Adipose tissue (tissue), 3 donors: ENCODE measurements around the gene PCNA. TPM values are rescaled to one million over a fixed set of nuclear protein-coding genes. Genes with fewer than 3 reads are reported as not detected.

Experiments used
- H3K27ac ChIP-seq: one replicate; pipeline ENCODE4 v1.5.1; 2013; ENCODE audit warnings: low read depth, low read length
- WGBS, 3 donors: extraction: QIAGEN DNeasy Blood & Tissue Kit; methylation state at CpG; one replicate each; pipeline ENCODE4 v1.1.7; 2013; 5-methylcytosine and 5-hydroxymethylcytosine counted together
- polyA plus RNA-seq, 3 donors: library from polyadenylated mRNA; stranded (reverse); fragments of 200-250 nt; gene quantifications; one replicate each; pipeline ENCODE4 v1.2.3, GENCODE V29; 2013
- donor health status: healthy with polysubstance abuse.
- donor health status: Bipolar disorder and iron deficiency.
- donor health status: healthy.

Gene PCNA
- 10 to 100 TPM; 23.9 to 42.5 (median 28.3) TPM for polyA plus RNA-seq

DNA sequence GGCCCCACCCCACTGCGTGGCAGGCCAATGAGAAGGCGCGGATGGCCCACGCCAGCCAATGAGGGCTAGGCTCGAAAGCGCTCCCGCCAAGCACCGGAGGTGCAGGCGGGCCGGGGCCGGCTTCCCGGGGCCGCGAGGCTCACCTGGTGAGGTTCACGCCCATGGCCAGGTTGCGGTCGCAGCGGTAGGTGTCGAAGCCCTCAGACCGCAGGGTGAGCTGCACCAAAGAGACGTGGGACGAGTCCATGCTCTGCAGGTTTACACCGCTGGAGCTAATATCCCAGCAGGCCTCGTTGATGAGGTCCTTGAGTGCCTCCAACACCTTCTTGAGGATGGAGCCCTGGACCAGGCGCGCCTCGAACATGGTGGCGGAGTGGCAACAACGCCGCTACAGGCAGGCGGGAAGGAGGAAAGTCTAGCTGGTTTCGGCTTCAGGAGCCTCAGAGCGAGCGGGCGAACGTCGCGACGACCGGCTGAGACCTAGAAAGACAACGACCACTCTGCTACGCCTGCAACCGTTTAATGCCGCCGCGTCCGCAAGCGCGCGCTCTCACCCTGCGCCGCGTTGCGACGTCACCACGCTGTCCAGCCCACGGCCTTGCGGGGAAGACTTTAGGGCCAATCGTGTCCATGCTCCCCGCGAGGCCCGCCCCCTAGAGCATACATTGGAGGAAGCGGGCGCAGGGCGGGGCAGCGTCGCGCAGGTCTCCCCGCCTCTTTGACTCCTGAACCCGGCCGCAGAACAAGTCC is at the start of gene PCNA:
TSS of gene PCNA (minus strand) at position 524 of the 750 bp plus-strand sequence. CDS start at position 364, 160 bp downstream.
- 0 to 1% (median 0%) methylated on average over 71 of the region's 71 CpGs for WGBS, 3 donors
- peak within 1 kb of the TSS; percentile 13 for H3K27ac ChIP-seq

DNA sequence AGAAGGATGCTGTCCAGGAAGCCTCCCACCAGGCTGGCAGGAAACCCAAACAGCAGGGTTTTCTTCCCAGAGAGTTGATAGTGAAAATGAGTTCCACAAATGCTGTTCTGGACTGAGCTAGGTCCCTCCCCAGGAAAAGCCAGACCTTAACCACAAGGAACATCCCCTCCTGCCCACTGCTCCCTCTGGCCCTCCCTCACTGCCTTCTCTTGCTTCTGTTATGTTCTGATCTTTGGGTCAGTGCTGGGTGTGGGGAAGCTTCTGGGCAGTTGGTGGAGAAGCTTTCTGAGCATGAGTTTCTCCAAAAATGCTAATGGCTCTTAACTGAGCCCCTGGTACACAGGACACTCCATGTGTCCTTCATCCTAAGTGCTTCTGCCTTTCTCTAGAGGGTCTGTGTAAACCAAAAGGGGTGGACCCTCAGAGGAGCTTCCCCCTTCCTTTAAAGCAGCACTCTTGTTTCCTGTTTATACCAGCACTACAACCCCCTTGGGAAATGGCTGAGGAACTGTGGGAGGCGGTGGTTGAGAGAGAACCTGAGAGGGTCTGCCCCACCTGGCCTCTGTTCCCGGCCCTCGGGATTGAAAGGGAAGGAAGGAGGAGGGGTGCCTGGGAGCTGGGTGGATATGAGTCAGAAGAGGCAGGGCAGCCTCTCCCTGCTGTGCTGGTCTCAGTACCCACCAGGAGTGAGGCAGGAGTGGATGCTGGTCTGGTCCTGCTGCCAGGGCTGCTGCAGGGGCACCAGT is 49.1 kb upstream of the PCNA start:
- no peak overlapping the region for H3K27ac ChIP-seq
- 10 to 49% (median 16%) methylated on average over 3 of the region's 3 CpGs for WGBS, 3 donors

DNA sequence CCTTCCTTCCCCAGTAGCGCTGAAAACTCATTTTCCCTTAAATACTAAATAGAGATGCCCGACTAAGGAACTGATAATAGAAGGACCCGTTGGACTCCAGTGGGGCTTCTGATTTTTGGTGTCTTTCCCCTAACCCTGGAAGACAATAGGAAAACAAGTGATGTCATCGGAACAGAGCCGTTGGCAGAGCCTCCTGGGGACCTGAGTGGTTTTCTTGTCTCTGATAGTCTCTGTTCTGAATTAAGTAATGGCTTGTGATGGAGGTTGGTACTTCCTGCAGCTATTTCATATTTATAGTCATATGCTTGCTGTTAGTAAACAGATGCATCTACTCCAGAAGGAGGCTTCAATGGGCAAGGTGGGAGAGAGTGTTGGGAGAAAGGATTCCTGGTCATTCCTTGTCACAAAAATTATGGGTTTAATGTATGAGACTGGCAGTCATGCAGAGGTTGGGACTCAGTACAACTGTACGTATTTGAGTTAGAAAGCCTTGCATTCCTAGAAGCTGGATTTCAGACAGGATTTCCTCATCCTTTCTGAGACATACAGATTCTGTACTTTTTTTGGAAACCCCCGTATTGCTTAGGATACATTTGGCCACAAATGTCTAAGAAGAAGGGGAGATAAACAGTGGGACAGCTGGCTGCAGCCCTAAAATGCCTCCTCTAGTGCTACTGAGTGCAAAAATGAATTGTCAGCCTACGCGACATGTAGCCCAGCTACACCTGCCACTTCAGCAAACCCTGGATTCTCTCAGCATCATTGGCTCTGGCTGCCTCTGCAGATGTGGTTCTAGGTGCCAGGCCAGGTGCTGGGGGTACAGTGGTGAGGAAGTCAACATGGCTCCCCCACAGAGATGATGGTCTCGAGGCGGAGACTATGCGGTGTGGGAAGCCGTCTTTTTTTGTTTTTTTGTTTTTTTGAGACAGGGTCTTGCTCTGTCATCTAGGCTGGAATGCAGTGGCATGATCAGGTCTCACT is 45.2 kb upstream of the PCNA start:
- WGBS, 3 donors: 75 to 79% (median 79%) methylated on average over 13 of the region's 13 CpGs
- no peak overlapping the region for H3K27ac ChIP-seq

DNA sequence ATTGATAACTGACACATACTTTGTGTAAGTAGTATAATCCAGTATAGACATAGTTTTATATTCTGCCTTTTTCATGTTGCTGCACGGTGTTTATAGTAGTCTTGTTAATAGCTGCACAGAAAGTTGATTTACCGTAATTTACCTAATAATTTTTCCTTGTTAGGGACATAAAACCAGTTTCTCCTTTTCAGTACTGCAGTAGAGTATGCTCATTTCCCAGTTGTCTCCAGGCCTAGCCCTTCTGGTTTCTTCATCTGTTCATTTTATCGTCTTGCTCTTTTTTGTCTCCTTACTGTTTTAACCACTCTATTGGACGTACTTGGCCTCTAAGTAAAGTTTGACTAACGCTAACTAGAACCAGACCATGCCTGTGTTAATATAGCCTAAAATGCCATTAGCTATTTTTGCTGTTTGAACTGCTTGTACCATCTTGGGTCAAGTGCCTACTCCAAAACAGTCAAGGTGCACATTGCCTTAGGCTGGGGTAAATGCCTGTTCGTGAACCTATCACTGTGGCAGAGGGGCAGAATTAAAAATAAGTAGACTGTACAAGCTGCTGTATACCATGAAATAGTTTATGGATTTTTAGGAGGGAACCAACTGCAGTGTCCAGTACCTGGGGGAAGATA is 41.9 kb upstream of the PCNA start:
- H3K27ac ChIP-seq: no peak overlapping the region
- WGBS, 3 donors: 96% methylated on average over 6 of the region's 6 CpGs

DNA sequence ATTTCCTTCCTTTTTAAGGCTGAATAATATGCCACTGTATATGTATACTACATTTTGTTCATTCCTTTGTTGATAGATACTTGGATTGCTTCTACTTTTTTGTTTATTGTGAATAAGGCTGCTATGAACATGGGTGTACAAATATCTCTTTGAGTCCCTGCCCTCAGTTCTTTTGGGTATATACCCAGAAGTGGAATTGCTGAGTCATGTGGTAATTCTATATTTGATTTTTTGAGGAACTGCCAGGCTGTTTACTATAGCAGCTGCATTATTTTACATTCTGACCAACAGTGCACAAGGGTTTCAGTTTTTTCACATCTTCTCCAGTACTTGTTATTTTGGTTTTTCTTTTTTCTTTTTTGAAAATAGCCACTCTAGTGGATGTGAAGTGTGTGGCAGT is 41.1 kb upstream of the PCNA start:
- H3K27ac ChIP-seq: no peak overlapping the region

DNA sequence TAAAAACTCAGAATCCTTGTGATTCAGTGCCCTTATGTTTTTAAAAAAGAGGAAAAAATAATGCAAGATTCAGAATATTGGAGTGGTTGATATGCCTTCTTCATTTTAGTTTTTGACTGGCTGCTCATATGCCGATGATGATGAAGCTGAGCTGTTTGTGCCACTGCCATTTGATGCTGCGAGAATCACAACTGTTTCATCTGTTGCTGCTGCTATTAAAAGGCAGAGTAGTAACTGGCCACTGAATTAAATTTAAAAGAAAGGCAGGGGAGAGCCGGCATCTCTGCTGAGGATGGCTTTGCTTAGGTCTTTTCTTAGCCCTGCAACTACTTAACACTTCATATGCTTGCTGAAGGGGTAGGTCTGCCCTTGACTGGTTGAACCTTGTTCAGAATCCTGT is 40.2 kb upstream of the PCNA start:
- no peak overlapping the region for H3K27ac ChIP-seq
- WGBS, 3 donors: 73 to 85% (median 84%) methylated on average over 3 of the region's 3 CpGs

DNA sequence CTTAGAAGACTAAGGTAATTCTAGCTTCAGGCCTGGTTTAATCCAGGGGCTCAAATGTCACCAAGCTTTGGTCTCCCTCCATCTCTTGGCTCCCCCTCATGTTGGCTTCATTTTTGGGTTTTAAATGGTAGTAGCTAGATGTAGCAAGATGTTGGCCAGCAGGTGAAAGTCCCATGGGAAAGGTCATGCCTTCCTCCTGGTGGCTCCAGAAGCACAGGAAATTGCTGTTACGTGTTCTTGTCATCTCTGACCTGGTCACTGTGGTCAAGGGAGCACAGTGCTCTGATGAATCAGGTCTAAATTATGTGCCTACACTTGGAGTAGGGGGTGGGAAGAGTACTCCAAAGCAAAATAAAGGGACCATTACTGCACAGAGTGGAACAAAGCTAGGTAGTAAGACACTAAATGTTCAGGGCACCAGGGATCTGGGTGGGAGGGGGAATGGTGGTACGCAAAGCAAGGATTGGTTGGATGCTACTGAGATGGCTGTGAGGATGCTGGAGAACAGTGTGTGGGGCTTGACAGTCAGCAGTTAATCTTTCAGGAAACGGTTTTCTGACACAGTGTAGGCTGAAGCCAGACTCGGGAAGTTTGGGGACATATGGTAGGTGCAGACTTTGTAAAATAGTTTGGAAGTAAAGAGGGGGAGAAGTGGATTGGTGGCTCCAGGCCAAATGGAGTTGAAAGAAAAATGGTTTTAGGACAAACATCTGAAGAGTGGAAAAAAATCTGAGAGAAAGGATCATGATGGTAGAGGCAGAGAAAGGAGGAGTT is 37.1 kb upstream of the PCNA start:
- H3K27ac ChIP-seq: no peak overlapping the region

DNA sequence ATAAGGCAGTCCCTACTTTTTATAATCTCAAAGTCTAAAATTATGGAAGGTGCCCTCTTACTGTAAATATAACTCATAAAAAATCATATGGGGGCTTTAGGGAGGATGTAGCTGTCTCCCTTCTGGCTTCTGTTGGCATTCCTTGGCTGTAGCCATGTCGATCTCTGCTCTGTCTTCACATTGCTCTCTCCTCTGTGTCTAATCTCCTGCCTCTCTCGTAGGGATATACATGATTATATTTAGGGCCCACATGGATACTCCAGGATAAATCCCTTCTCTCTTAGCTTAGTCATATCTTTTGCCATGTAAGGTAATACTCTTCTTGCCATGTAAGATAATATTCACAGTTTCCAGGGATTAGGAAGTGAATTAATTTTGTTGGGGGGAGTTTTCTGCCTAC is 35.6 kb upstream of the PCNA start:
- no peak overlapping the region for H3K27ac ChIP-seq
- 84 to 93% (median 90%) methylated on average over 2 of the region's 2 CpGs for WGBS, 3 donors

More for the DNA sequence above, 37.1 kb upstream of the PCNA start:
- 45 to 62% (median 60%) methylated on average over 4 of the region's 4 CpGs for WGBS, 3 donors

DNA sequence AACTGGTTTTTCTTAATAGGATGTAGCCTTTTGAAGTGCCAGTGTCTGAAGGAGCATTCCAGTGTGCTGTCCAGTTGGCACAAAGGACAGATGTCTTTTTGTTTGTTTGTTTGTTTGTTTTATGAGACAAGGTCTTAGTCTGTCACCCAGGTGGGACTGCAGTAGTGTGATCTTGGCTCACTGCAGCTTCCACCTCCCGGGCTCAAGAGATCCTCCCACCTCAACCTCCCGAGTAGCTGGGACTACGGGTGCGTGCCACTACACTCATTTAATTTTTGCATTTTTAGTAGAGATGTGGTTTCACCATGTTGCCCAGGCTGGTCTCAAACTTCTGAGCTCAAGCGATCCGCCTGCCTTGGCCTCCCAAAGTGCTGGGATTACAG is 34.8 kb upstream of the PCNA start:
- WGBS, 3 donors: 91 to 97% (median 95%) methylated on average over 6 of the region's 6 CpGs
- no peak overlapping the region for H3K27ac ChIP-seq

DNA sequence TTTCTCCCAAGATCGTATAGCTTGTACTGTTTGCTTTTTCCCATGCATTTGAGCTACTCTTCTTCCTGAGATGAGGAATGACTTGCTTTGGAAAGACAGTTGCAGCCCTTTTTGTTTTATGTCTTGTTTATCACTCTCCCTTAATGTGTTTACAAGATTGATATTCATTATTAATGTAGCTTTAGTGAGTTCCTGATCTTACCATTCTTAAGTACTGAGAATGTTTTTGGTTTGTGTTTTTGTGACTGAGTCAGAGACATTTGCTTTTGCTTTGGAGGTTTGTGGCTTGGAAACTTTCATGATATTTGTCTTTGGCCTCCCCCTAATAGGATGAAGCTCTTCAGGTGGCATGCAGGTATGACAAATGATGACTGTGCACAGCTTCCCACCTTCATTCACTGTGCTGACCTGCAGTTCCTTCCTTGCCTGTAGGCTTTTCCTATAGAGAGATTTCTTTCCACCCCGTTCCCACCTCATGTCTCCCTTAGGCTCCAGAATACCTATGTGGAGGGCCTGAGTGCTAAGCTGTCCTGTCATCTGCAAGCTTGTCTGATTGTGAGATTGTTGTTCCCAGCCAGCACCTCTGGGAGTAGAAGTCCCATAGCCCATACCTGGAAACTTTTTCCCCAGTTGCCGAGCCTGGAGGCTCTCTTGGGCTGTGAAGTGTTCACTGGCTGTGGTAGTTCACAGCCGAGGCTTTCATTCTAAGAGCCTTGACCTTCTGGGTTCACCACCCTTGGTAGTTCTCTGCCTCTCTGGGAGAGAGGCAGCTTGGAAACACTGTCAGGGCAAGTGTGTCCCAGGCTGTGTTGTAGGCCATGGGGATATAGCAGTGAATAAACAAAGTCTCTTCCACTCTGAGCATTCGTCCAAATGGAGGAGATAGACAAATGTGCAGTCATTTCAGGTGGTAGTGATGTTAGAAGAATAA is 34.1 kb upstream of the PCNA start:
- H3K27ac ChIP-seq: no peak overlapping the region
- WGBS, 3 donors: 81 to 89% (median 85%) methylated on average over 5 of the region's 5 CpGs

DNA sequence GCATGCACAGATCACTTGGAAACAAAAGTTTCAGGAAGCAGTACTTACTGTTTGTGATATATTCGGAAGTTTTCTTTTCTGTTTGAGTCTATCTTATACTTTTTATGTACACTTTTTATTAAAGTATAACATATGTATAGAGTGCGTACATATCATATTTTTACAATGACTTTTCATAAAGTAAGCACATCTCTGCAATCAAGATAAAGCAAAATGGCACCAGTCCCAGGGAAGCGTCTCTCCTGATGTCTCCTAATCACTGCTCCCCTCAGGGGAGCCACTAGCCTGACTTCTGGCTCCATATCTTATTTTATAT is 33.4 kb upstream of the PCNA start:
- 85 to 91% (median 91%) methylated on average over 3 of the region's 3 CpGs for WGBS, 3 donors
- no peak overlapping the region for H3K27ac ChIP-seq

DNA sequence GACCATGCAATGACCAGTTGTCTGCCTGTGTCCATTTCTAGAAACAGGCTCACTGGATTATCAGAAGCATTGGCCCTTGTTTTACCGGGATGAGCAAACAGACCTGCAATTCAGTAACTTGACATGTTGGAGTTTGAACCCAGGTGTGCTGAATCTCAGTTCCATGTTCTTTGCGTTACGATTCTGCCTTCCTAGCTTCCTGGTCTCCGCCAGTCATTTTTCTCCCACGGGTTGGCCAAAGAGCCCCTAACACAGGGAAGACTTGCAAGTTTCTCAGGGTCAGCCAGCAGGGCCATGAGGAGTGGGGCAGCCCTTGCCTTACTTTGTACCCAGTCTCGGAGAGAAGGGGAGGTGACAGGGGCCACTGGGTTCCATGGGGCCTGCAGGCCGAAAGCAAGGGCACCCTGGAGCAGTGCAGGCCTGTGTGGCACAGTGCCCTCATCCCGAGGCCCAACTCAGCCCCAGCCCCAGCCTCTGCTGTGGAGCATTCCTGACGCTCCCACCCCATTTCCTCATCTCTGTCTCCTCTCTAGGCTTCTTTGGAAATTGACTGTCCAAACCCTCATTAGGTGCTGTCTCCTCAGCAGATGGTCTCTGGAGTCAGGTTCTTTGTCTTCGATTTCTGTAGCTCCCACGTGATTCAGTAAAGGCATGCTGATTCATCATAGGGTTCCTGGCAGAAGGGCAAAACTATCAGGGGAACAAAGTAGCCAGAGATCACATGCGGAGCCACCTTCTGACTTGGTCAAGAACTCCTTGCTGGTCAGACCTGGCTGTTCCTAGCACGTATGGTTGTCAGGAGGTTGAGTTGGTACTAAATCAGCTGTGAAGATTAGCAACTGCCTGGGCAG is 30.7 kb upstream of the PCNA start:
- 82 to 86% (median 84%) methylated on average over 13 of the region's 13 CpGs for WGBS, 3 donors

DNA sequence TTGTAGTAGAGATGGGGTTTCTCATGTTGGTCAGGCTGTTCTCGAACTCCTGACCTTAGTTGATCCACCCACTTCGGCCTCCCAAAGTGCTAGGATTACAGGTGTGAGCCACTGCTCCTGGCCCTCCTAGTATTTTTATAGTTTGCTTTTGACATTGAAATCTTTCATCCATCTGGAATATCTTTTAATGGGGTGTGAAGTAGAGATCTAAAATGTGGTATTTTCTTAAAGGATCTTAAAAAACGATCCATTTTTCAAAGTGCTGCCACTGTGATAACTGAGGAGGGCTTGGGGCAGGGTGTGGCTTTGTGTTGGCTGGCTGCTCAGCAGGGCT is 30.1 kb upstream of the PCNA start:
- H3K27ac ChIP-seq: no peak overlapping the region
- WGBS, 3 donors: 88 to 93% (median 89%) methylated on average over 3 of the region's 3 CpGs

More for the DNA sequence above, 30.7 kb upstream of the PCNA start:
- H3K27ac ChIP-seq: no peak overlapping the region

DNA sequence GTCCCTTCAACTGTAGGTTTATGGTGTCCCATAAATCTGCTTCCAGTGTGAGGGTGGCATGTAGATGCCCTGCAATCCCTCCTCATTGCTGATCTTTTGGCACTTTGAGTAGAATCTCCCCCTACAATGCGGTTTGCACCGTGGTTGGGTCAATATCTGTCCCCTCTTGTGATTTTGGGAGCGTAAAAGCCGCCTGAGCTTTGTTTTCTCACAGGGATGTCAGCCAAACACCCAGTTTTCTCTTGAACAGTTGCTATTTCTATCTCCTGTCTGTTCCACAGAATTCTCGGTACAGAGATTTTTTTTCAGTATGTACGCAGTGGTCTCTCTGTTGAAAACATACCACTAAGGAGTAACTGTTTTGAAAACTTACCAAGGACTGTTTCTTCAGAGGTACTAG is 28.8 kb upstream of the PCNA start:
- WGBS, 3 donors: 67 to 82% (median 77%) methylated on average over 6 of the region's 6 CpGs
- no peak overlapping the region for H3K27ac ChIP-seq

DNA sequence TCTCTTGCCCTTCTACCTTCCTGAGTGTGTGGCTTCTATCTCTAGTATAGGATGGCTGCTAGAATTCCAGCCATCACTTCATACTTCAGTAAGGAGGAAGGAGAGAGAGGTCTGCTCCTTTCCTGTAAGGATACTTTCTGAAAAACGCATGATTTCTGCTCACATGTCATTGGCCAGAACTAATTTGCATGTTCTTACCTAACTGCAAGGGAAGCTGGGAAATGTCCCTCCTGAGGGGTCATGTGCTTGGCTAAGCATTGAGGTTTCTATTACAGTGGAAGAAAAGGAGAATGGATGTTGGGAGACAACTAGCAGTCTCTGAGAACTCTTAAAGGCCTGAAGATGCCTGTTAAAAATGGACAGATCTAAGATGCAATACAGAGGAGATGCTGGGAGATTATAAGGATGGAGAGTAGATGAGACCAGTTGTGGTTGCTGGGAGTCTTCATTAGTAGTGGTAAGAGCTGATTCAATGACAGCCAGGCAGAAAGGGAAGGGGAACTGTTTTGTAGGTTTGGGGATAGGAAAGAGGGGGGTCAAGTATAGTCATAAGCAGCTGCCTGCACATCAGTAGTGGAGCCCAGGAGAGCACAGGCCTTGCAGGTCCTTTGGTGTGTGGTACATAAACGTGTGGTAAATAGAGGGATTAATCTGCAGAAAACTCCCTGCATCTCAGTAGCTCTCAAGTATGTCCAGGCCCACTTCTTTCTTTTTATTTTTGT is 27.3 kb upstream of the PCNA start:
- H3K27ac ChIP-seq: no peak overlapping the region

More for the DNA sequence above, 27.3 kb upstream of the PCNA start:
- WGBS, 3 donors: 52 to 73% (median 59%) methylated on average over 2 of the region's 2 CpGs
